ENCODE data around the gene LILRB2.

GRCh38 chr19:54298357-54299125 lies 17.6 kb upstream of the LILRB2 start:
- TF ChIP-seq CTCF (IDR thresholded peaks at IDR 0.05) (no peak), POLR2A (IDR thresholded peaks at IDR 0.05) (no peak)
